A673 (cell line): ENCODE results near the gene WRNIP1. TPM values are rescaled to one million over a fixed set of nuclear protein-coding genes. Genes with fewer than 3 reads are reported as not detected.

Experiments used
- BruUV-seq: library from RNA; stranded (reverse); fragments of 400-500 nt; replicated peaks from 2 replicates; lab custom pipeline; 2021; lab: Mats Ljungman, UMichigan
- CTCF ChIA-PET: fragments of 300-600 bp; sonication (Branson Sonifier 250); formaldehyde crosslinking; loops from one replicate; lab custom pipeline; 2022; ENCODE audit warnings: antibody characterized with exemption; lab: Charles Lee
- POLR2A ChIA-PET: fragments of 300-600 bp; sonication (Branson Sonifier 250); formaldehyde crosslinking; loops from one replicate; lab custom pipeline; 2022; ENCODE audit warnings: antibody characterized with exemption; ENCODE audit not compliant: low non-redundant PET; lab: Charles Lee
- DNase-seq: peaks from one replicate; pipeline ENCODE4 v3.0.0-alpha.2; 2015; ENCODE audit warnings: low spot score
- H3K27ac ChIP-seq: fragments of 200-600 bp; sonication (generic); 2 replicates; pipeline ENCODE4 v1.5.1; 2016; ENCODE audit warnings: mixed run types, low read depth, mild to moderate bottlenecking, mixed read lengths, antibody characterized with exemption, low read length; ENCODE audit not compliant: poor library complexity, severe bottlenecking
- H3K27me3 ChIP-seq: fragments of 200-600 bp; sonication (generic); replicated peaks from 2 replicates; pipeline ENCODE4 v1.6.1; 2017; ENCODE audit warnings: mixed run types, low read depth, mild to moderate bottlenecking, mixed read lengths, antibody characterized with exemption, low read length; ENCODE audit not compliant: insufficient read depth, poor library complexity
- H3K36me3 ChIP-seq: fragments of 200-600 bp; sonication (generic); 2 replicates; pipeline ENCODE4 v1.6.1; 2016; ENCODE audit warnings: mixed run types, mild to moderate bottlenecking, mixed read lengths, antibody characterized with exemption, low read length; ENCODE audit not compliant: insufficient read depth, poor library complexity, severe bottlenecking
- H3K4me1 ChIP-seq: fragments of 200-600 bp; sonication (generic); 2 replicates; pipeline ENCODE4 v1.6.1; 2017; ENCODE audit warnings: mixed run types, mild to moderate bottlenecking, mixed read lengths, antibody characterized with exemption, low read length; ENCODE audit not compliant: insufficient read depth, poor library complexity, severe bottlenecking
- H3K4me3 ChIP-seq: fragments of 200-600 bp; sonication (generic); 2 replicates; pipeline ENCODE4 v1.5.1; 2016; ENCODE audit warnings: low read depth, mixed run types, mild to moderate bottlenecking, mixed read lengths, low read length; ENCODE audit not compliant: poor library complexity, severe bottlenecking
- H3K9me3 ChIP-seq: fragments of 200-600 bp; sonication (generic); 2 replicates; pipeline ENCODE4 v1.6.1; 2016; ENCODE audit warnings: mixed run types, low read depth, mild to moderate bottlenecking, mixed read lengths, antibody characterized with exemption, low read length; ENCODE audit not compliant: poor library complexity, severe bottlenecking
- EZH2 ChIP-seq: fragments of 200-600 bp; sonication (generic); IDR thresholded peaks from 2 replicates; pipeline ENCODE4 v1.6.1; 2017; ENCODE audit warnings: borderline replicate concordance, low read depth, mild to moderate bottlenecking, mixed read lengths, antibody characterized with exemption, low read length; ENCODE audit not compliant: poor library complexity, severe bottlenecking
- intact Hi-C: fragments of 100-400 bp; cut with micrococcal nuclease; formaldehyde crosslinking; loops from one replicate; pipeline ENCODE4 v1.10.0; 2022; ENCODE audit not compliant: unreplicated experiment
- total RNA-seq: library from RNA; stranded (reverse); gene quantifications from 2 replicates; pipeline ENCODE4 v1.2.3, GENCODE V29; 2021
- TF ChIP-seq, protein P1 (sequence below): fragments of 300-800, 200-600 bp; sonication (generic); conservative IDR thresholded peaks from 2 replicates; pipeline ENCODE4 v1.5.1; 2017; ENCODE audit warnings: low read depth, mild to moderate bottlenecking, antibody characterized with exemption, low read length, moderate library complexity, mixed read lengths

Gene WRNIP1
- total RNA-seq, 1 experiment from 2014 or later = 49.3 TPM

DNA sequence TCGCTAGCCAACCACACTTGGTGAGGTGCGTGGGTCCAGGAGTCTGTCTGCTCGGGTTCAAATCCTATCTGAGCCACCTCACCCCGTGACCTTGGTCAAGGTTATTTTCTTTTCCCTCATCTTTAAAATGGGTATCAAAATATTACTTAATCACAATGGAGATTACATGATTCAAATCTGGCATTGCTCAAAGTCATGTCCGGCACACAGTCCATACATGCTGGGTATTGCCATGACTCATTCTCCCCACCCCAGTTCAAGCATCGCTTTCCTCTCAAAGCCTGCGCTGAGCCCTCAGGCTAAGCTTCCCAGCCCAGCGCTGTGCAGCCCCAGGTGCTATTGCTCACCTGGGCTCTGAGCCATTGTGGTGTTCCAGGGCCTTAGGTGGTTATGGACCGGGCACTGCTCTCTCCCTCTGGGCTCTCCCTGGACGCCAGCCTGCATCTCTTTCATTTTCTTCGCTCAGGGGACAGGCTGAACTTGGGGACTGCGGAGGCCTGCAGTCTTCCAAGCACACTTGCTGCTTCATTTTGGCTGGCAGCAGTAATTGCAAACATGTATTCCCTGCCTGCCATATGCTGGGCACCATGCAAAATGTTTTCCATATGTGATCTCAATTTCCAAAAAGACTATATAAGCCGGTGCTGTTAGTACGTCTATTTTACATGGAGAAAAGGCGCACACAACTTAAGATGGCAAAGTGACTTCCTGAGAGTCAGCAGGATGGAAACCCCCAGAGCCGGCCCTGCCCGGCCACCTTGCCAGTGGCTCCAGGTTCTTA, 27.3 kb downstream of the WRNIP1 start:
- H3K27ac ChIP-seq = no peak overlapping the region
- H3K4me3 ChIP-seq = no peak overlapping the region
- TF ChIP-seq, protein P1, sequence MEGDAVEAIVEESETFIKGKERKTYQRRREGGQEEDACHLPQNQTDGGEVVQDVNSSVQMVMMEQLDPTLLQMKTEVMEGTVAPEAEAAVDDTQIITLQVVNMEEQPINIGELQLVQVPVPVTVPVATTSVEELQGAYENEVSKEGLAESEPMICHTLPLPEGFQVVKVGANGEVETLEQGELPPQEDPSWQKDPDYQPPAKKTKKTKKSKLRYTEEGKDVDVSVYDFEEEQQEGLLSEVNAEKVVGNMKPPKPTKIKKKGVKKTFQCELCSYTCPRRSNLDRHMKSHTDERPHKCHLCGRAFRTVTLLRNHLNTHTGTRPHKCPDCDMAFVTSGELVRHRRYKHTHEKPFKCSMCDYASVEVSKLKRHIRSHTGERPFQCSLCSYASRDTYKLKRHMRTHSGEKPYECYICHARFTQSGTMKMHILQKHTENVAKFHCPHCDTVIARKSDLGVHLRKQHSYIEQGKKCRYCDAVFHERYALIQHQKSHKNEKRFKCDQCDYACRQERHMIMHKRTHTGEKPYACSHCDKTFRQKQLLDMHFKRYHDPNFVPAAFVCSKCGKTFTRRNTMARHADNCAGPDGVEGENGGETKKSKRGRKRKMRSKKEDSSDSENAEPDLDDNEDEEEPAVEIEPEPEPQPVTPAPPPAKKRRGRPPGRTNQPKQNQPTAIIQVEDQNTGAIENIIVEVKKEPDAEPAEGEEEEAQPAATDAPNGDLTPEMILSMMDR = no peak
- TF ChIP-seq EZH2 = no peak
- intact Hi-C loops = loop anchor here (2.0 to 5.0 kb wide), 3 partner anchors 54 to 195 kb away; no protein-coding TSS in a partner anchor
- H3K36me3 ChIP-seq = no peaks in the 10 kb centered on the region
- POLR2A ChIA-PET = no interaction called here
- DNase-seq = no peak
- H3K9me3 ChIP-seq = no peaks in the 10 kb centered on the region
- H3K27me3 ChIP-seq = no peaks in the 10 kb centered on the region
- peaks cover 17% of the 10 kb centered on the region for H3K4me1 ChIP-seq
- BruUV-seq = no TSS peak
- CTCF ChIA-PET = interaction anchor here (1.9 kb wide), 1 partner anchor 54 kb away, joined by 13 read pairs; no protein-coding TSS in a partner anchor

DNA sequence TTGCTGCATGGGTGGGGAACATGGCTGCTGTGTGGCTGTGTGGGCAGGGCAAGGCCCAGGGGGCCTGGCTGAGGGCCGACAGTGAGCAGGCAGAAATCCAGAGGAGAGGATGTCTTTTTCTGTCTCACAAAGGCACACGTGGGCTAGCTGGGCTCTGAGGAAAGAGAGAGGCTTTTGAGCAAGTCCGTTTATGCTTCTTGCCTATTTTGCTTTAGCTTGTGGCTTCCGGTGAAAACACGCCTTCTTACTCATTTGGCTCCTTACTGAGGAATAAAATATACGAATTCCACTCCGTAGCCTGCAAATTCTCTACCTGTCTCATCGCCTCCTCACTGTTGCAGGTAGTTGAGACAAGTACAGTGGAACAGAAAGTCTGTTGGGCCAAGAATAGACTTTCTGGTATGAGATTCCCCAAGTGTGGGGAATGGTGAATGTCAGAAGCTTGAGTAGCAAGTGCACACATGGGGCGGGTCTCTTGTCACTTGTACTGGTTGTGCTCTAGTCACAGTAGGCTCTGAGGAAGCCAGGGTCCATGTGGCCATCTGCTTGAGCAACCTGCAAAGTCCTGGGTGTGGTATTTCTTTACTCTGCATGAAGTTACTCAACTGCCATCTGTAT, 28.4 kb downstream of the WRNIP1 start:
- Histone ChIP-seq H3K36me3 (no peaks in the 10 kb centered on the region), H3K9me3 (no peaks in the 10 kb centered on the region), H3K27me3 (no peaks in the 10 kb centered on the region), H3K4me3 (no peak overlapping the region), H3K27ac (peak overlapping the region; percentile 64), H3K4me1 (peaks cover 25% of the 10 kb centered on the region)
- intact Hi-C loops = loop anchor here (2.0 to 5.0 kb wide), 3 partner anchors 53 to 194 kb away; no protein-coding TSS in a partner anchor
- POLR2A ChIA-PET = no interaction called here
- no TSS peak for BruUV-seq
- CTCF ChIA-PET = no interaction called here
- TF ChIP-seq EZH2 = no peak
- TF ChIP-seq, protein P1 = no peak
- peak; percentile 45 for DNase-seq

DNA sequence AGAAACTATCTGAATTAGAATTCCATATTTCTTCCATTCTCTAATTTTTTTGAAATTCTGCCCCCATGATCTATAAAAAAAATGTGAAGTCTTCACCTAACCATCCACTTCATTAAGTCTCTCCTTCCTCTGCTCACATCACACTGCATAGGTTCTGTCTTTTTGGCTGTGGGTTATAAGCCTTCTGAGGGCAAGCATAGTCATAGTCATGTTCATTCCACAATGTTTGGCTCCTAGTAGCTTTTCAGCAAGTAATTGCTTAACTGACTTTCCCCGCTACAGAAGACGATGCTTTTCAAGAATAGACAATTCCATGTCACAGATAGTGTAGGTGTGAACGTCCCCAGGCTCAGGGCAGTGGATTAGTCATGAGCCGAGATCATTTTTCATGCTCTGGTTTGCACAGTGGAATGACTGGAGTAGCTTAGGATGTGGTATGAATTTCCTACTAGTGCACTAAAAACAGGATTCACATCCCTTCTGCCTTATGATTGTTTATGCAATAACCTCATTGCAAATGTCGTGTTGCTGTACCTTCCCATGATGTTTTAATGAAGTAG, 29.1 kb downstream of the WRNIP1 start:
- H3K9me3 ChIP-seq = no peaks in the 10 kb centered on the region
- ChIA-PET POLR2A (no interaction called here), CTCF (no interaction called here)
- H3K27me3 ChIP-seq = no peaks in the 10 kb centered on the region
- H3K27ac ChIP-seq = peak overlapping the region; percentile 64
- peaks cover 31% of the 10 kb centered on the region for H3K4me1 ChIP-seq
- intact Hi-C loops = loop anchor here (5.0 kb wide), 2 partner anchors 118 to 193 kb away; no protein-coding TSS in a partner anchor
- no TSS peak for BruUV-seq
- H3K4me3 ChIP-seq = no peak overlapping the region
- DNase-seq = no peak
- no peaks in the 10 kb centered on the region for H3K36me3 ChIP-seq
- TF ChIP-seq, protein P1 = no peak
- TF ChIP-seq EZH2 = no peak
